Stimulated activated CD4-positive, alpha-beta T cell treated with anti-CD3 and anti-CD28 coated beads, Interleukin-2, amount 100 ng/mL, for 48 hours (primary cell): ENCODE measurements around the gene PEF1.

Experiments used
- DNase-seq, 2 donors: peaks; one replicate each; pipeline ENCODE4 v3.0.0-alpha.2; 2020

PEF1 gene

DNA sequence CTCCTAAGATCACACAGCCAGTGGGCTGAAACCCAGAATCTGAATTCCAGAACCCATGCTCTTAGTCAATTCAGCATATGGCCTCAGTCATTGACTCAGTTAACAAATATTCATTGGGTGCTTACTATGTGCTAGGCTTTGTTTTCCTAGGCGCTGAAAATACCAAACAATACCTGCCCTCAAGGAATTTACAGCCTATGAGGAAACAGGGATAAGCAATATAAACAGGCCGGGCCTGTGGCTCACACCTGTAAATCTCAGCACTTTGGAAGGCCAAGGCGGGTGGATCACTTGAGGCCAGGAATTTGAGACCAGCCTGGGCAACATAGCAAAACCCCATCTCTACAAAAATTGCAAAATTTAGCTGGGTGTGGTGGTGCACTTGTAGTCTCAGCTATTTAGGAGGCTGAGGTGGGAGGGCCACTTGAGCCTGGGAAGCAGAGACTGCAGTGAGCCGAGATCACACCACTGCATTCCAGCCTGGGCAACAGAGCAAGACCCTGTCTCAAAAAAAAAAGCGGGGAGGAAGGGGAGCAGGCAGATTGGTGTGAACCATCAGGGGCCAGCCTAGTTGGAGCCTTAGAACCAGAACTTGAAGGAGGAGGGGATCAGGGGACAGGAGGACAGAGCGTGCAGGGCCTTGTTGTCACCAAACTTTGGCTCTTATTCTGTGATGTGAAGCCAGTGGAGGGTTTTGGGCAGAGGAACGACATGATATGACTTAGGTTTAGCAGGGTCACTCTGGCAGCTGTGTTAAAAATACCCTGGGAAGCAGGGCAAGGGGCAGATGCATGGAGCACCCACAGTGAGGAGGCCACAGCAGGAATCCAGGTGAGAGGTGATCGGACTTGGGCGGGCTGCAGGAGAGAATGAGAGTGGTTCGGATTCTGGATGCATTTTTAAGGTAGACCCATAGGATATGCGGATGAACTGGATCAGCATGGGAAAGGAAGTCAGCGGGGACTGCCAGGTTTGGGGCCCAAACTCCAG lies 62.6 kb downstream of the PEF1 start:
- DNase-seq = no peak

DNA sequence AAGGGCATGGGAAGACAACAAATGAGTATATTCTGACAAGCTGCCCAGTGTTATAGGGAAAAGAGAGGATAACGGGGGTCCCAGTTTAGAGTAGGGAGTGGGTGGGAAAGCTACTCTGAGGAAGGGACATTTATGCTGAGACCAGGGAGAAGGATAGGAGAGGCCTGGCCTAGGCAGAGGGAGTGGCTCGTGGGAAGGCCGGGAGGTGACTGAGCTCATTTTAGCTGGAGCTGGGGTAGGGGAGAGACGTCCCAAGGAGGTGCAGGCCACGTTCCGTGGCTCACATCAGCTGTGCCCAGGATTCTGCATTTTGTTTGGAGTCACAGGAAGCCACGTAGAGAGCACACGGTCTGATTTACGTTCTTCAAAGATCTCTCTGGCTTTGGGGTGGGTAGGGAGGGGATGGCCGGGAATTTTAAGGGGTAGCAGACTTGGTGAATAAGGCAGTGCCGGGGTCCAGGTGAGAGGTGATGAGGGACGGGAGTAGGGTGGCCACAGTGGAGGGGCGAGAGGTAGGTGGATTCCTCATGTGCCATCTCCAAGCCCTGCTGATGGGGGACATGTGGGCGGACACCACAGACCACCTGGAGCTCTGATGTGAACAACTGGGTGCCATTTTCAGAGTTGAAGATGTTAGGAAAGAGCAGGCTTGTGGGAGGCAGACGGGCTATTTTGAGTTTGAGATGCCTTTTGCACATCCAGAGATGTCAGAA lies 63.6 kb downstream of the PEF1 start:
- DNase-seq = no peak

DNA sequence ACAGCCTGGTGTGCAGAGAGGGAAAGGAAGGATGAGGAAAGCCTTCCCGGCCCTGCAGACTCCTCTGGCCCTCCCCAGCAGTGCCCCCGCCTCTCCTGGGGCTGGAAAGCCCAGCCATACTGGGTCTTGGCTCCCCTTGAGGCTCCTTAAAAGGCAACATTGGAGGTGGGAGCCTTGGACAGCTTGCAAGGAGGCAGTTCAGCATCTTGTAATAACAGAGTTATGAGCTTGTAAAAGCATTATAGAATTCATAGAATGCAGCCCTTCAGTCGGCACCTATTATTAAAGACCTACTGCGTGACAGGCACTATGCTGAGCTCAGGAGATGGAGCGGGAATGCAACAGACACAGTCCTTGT lies 64.2 kb downstream of the PEF1 start:
- DNase-seq = no peak
